Measurements from ENCODE around the gene WDR6. TPM values are rescaled to one million over a fixed set of nuclear protein-coding genes. Genes with fewer than 3 reads are reported as not detected.

The WDR6 gene
- total RNA-seq, 4 donors from 2014 or later = 95.3 to 138 (median 117) TPM

- no peaks in the 10 kb centered on the region for H3K9me3 ChIP-seq
- H3K27ac ChIP-seq = peak overlapping the region; percentile 90 to 99 (median 96)
- 0 to 1% methylated on average over 7 of the region's 7 CpGs for WGBS, 2 donors
- peaks cover 0 to 43% (median 10%) of the 10 kb centered on the region in 4 donors for H3K4me1 ChIP-seq
- peaks cover 6 to 74% (median 14%) of the 10 kb centered on the region in 3 donors for H3K36me3 ChIP-seq
- no peak for DNase-seq (ENCODE audit: low spot score in 2 of 2)
- no peaks in the 10 kb centered on the region for H3K27me3 ChIP-seq
- peak overlapping the region; percentile 52 to 84 (median 74) for H3K4me3 ChIP-seq
- TF ChIP-seq POLR2A (IDR thresholded peaks at IDR 0.05) = no peak
- TF ChIP-seq EP300 (IDR thresholded peaks at IDR 0.05) = no peak
- TF ChIP-seq CTCF (IDR thresholded peaks at IDR 0.05) = no peak
These were observed 22.3 kb downstream of the WDR6 start for GRCh38 chr3:49029563-49029884.

- peak overlapping the region in 1 of 4 donors; percentile 99 for H3K27ac ChIP-seq
- whole genome bisulfite sequencing, 2 donors = 87 to 94% methylated on average over 6 of the region's 6 CpGs
- TF ChIP-seq POLR2A (IDR thresholded peaks at IDR 0.05) (no peak), CTCF (IDR thresholded peaks at IDR 0.05) (no peak), EP300 (IDR thresholded peaks at IDR 0.05) (no peak)
- peaks cover 0 to 38% (median 10%) of the 10 kb centered on the region in 4 donors for H3K4me1 ChIP-seq
- no peaks in the 10 kb centered on the region for H3K27me3 ChIP-seq
- peaks cover 6 to 74% (median 10%) of the 10 kb centered on the region in 3 donors for H3K36me3 ChIP-seq
- H3K9me3 ChIP-seq = no peaks in the 10 kb centered on the region
- DNase-seq (ENCODE audit: low spot score in 2 of 2) = no peak
- H3K4me3 ChIP-seq = no peak overlapping the region
These were observed 23.1 kb downstream of the WDR6 start for GRCh38 chr3:49030321-49030720.

GRCh38 chr3:49032646-49033304, 25.6 kb downstream of the WDR6 start:
- H3K36me3 ChIP-seq = peaks cover 6 to 70% (median 10%) of the 10 kb centered on the region in 3 donors
- 89 to 90% methylated on average over 6 of the region's 6 CpGs for WGBS, 2 donors
- no peak for TF ChIP-seq POLR2A (IDR thresholded peaks at IDR 0.05)
- TF ChIP-seq EP300 (IDR thresholded peaks at IDR 0.05) = no peak
- TF ChIP-seq CTCF (IDR thresholded peaks at IDR 0.05) = no peak
- peaks cover 0 to 21% (median 10%) of the 10 kb centered on the region in 4 donors for H3K4me1 ChIP-seq
- H3K9me3 ChIP-seq = no peaks in the 10 kb centered on the region
- H3K27me3 ChIP-seq = no peaks in the 10 kb centered on the region
- DNase-seq (ENCODE audit: low spot score in 2 of 2) = no peak
- H3K4me3 ChIP-seq = no peak overlapping the region
- no peak overlapping the region for H3K27ac ChIP-seq

- Histone ChIP-seq H3K4me3 (no peak overlapping the region), H3K9me3 (no peaks in the 10 kb centered on the region), H3K36me3 (peaks cover 6 to 89% (median 10%) of the 10 kb centered on the region in 3 donors), H3K4me1 (peaks cover 0 to 6% (median under 1%) of the 10 kb centered on the region in 4 donors), H3K27ac (no peak overlapping the region), H3K27me3 (no peaks in the 10 kb centered on the region)
- WGBS, 2 donors = 88 to 92% methylated on average over 2 of the region's 2 CpGs
- no peak for TF ChIP-seq EP300 (IDR thresholded peaks at IDR 0.05)
- TF ChIP-seq CTCF (IDR thresholded peaks at IDR 0.05) = no peak
- TF ChIP-seq POLR2A (IDR thresholded peaks at IDR 0.05) = no peak
- no peak for DNase-seq (ENCODE audit: low spot score in 2 of 2)
These were observed 27.5 kb downstream of the WDR6 start for GRCh38 chr3:49034650-49035049.

- H3K9me3 ChIP-seq = no peaks in the 10 kb centered on the region
- no peaks in the 10 kb centered on the region for H3K27me3 ChIP-seq
- no peak for TF ChIP-seq CTCF (IDR thresholded peaks at IDR 0.05)
- no peak for TF ChIP-seq POLR2A (IDR thresholded peaks at IDR 0.05)
- no peak for TF ChIP-seq EP300 (IDR thresholded peaks at IDR 0.05)
- WGBS, 2 donors = 82 to 87% methylated on average over 3 of the region's 3 CpGs
- H3K4me1 ChIP-seq = peaks cover 0 to 3% (median 0%) of the 10 kb centered on the region in 4 donors
- no peak for DNase-seq (ENCODE audit: low spot score in 2 of 2)
- no peak overlapping the region for H3K27ac ChIP-seq
- peaks cover 6 to 90% (median 10%) of the 10 kb centered on the region in 3 donors for H3K36me3 ChIP-seq
- H3K4me3 ChIP-seq = no peak overlapping the region
These were observed 28.1 kb downstream of the WDR6 start for GRCh38 chr3:49035281-49035680.
